ENCODE results near the gene AMT.

DNA sequence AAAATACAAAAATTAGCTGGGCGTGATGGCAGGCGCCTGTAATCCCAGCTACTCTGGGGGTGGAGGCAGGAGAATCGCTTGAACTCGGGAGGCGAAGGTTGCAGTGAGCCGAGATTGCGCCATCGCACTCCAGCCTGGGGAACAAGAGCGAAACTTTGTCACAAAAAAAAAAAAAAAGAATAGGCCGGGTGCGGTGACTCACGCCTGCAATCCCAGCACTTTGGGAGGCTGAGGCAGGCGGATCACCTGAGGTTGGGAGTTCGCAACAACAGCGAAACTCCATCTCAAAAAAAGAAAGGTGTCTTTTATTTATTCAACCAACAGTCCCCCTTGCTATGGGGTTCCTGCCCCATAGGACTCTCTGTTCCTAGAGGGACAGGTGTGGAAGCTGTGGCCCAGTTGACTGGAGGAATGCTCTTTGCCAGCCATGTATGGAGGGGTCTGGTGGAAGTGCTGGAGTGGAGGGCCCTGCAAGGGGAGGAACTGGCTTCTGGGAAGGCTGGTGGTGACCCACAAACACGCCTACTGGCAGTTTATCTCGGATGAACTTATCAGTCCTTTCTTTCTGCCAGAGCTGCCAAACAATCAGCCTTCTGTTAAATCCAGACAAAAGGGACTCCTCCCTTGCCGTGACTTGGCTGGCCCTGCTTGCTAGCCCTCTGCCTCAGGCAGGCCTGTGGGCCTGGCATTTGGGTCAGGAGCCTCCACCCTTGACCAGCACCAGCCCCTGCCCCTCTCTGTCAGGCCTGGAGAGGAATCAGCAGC, 43.2 kb upstream of the AMT start:
- no peak for TF ChIP-seq TEAD4 (CRISPR knock-in tag; IDR thresholded peaks at IDR 0.05)
- TF ChIP-seq, protein P1, sequence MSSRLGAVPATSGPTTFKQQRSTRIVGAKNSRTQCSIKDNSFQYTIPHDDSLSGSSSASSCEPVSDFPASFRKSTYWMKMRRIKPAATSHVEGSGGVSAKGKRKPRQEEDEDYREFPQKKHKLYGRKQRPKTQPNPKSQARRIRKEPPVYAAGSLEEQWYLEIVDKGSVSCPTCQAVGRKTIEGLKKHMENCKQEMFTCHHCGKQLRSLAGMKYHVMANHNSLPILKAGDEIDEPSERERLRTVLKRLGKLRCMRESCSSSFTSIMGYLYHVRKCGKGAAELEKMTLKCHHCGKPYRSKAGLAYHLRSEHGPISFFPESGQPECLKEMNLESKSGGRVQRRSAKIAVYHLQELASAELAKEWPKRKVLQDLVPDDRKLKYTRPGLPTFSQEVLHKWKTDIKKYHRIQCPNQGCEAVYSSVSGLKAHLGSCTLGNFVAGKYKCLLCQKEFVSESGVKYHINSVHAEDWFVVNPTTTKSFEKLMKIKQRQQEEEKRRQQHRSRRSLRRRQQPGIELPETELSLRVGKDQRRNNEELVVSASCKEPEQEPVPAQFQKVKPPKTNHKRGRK (CRISPR knock-in tag; IDR thresholded peaks at IDR 0.05; ENCODE audit: borderline replicate concordance) = no peak
- TF ChIP-seq, protein P2, sequence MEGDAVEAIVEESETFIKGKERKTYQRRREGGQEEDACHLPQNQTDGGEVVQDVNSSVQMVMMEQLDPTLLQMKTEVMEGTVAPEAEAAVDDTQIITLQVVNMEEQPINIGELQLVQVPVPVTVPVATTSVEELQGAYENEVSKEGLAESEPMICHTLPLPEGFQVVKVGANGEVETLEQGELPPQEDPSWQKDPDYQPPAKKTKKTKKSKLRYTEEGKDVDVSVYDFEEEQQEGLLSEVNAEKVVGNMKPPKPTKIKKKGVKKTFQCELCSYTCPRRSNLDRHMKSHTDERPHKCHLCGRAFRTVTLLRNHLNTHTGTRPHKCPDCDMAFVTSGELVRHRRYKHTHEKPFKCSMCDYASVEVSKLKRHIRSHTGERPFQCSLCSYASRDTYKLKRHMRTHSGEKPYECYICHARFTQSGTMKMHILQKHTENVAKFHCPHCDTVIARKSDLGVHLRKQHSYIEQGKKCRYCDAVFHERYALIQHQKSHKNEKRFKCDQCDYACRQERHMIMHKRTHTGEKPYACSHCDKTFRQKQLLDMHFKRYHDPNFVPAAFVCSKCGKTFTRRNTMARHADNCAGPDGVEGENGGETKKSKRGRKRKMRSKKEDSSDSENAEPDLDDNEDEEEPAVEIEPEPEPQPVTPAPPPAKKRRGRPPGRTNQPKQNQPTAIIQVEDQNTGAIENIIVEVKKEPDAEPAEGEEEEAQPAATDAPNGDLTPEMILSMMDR (IDR thresholded peaks at IDR 0.05) = no peak
- TF ChIP-seq ZNF121 (CRISPR knock-in tag; IDR thresholded peaks at IDR 0.05) = no peak
- no peak for TF ChIP-seq ZBTB21 (CRISPR knock-in tag; IDR thresholded peaks at IDR 0.05; ENCODE audit: borderline replicate concordance)
- no peak for TF ChIP-seq SP1 (CRISPR knock-in tag; conservative IDR thresholded peaks at IDR 0.05)
- TF ChIP-seq, protein P3, sequence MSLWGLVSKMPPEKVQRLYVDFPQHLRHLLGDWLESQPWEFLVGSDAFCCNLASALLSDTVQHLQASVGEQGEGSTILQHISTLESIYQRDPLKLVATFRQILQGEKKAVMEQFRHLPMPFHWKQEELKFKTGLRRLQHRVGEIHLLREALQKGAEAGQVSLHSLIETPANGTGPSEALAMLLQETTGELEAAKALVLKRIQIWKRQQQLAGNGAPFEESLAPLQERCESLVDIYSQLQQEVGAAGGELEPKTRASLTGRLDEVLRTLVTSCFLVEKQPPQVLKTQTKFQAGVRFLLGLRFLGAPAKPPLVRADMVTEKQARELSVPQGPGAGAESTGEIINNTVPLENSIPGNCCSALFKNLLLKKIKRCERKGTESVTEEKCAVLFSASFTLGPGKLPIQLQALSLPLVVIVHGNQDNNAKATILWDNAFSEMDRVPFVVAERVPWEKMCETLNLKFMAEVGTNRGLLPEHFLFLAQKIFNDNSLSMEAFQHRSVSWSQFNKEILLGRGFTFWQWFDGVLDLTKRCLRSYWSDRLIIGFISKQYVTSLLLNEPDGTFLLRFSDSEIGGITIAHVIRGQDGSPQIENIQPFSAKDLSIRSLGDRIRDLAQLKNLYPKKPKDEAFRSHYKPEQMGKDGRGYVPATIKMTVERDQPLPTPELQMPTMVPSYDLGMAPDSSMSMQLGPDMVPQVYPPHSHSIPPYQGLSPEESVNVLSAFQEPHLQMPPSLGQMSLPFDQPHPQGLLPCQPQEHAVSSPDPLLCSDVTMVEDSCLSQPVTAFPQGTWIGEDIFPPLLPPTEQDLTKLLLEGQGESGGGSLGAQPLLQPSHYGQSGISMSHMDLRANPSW (CRISPR knock-in tag; conservative IDR thresholded peaks at IDR 0.05; ENCODE audit: low read depth) = no peak
- TF ChIP-seq ZNF263 (CRISPR knock-in tag; IDR thresholded peaks at IDR 0.05; ENCODE audit: low read depth) = no peak
- no peak for TF ChIP-seq FOXP1 (CRISPR knock-in tag; IDR thresholded peaks at IDR 0.05; ENCODE audit: borderline replicate concordance)
- TF ChIP-seq NFYB (CRISPR knock-in tag; conservative IDR thresholded peaks at IDR 0.05; ENCODE audit: low read depth) = no peak
- no peak for TF ChIP-seq JUN (CRISPR knock-in tag; IDR thresholded peaks at IDR 0.05)
- no peak for TF ChIP-seq CBFB (CRISPR knock-in tag; IDR thresholded peaks at IDR 0.05; ENCODE audit: low read depth)
